K562 (cell line): Measurements from ENCODE around the gene ACADVL.

ENCODE experiments used
- ADNP ChIP-seq: fragments of 200-800 bp; sonication (Bioruptor generic); IDR thresholded peaks from 2 replicates; pipeline ENCODE4 v1.6.1; 2016; ENCODE audit warnings: missing genetic modification characterization, missing compliant biosample characterization
- FOS ChIP-seq: IDR thresholded peaks from 3 replicates; pipeline ENCODE4 v1.6.1; 2011; ENCODE audit not compliant: insufficient read length; ENCODE audit errors: extremely low read depth
- FOXM1 ChIP-seq, 2 experiments: fragments of 450-650 bp in 1 of 2; sonication (generic) in 1 of 2; formaldehyde crosslinking in 1 of 2; IDR thresholded peaks; 2 replicates each; pipeline versions ENCODE4 v1.6.1 to v1.9.0; 2017 to 2022; ENCODE audit warnings: low read depth in 2 of 2, mild to moderate bottlenecking in 2 of 2, missing genetic modification reagents in 1 of 2, moderate library complexity in 1 of 2
- FOXP1 ChIP-seq: sonication (generic); formaldehyde crosslinking; IDR thresholded peaks from 2 replicates; pipeline ENCODE4 v1.8.0; 2022; ENCODE audit warnings: mild to moderate bottlenecking, missing genetic modification reagents
- KDM1A ChIP-seq, 2 experiments: fragments of 450-650 bp; IDR thresholded peaks; 2 replicates each; pipeline ENCODE4 v1.6.1; 2016; ENCODE audit warnings: mild to moderate bottlenecking in 2 of 2
- MAFK ChIP-seq: IDR thresholded peaks from 2 replicates; pipeline ENCODE4 v1.6.1; 2011; ENCODE audit warnings: low read length, improper control_type of control experiment
- NFIC ChIP-seq: fragments of 450-650 bp; IDR thresholded peaks from 2 replicates; pipeline ENCODE4 v1.6.1; 2017; ENCODE audit warnings: mild to moderate bottlenecking, inconsistent platforms
- POLR2AphosphoS2 ChIP-seq: IDR thresholded peaks from 2 replicates; pipeline ENCODE4 v1.6.1; 2012; ENCODE audit warnings: low read length, improper control_type of control experiment
- RFX5 ChIP-seq: IDR thresholded peaks from 2 replicates; pipeline ENCODE4 v1.6.1; 2011; ENCODE audit warnings: low read depth, mild to moderate bottlenecking, improper control_type of control experiment, low read length
- SAFB ChIP-seq: fragments of 200-400 bp; formaldehyde crosslinking; IDR thresholded peaks from 2 replicates; pipeline ENCODE4 v1.6.1; 2017; ENCODE audit warnings: low read depth, low read length, borderline replicate concordance
- SMARCC2 ChIP-seq: fragments of 450-650 bp; IDR thresholded peaks from 2 replicates; pipeline ENCODE4 v1.6.1; 2017; ENCODE audit warnings: antibody characterized with exemption, moderate library complexity, mild to moderate bottlenecking, low read depth
- ZNF263 ChIP-seq: sonication (generic); formaldehyde crosslinking; IDR thresholded peaks from 2 replicates; pipeline ENCODE4 v1.8.0; 2022; ENCODE audit warnings: mild to moderate bottlenecking, missing genetic modification reagents, borderline replicate concordance
- ZNF644 ChIP-seq: fragments of 200-800 bp; sonication (Bioruptor generic); IDR thresholded peaks from 2 replicates; pipeline ENCODE4 v1.6.1; 2016; ENCODE audit warnings: low read depth, missing genetic modification characterization, missing compliant biosample characterization
- TF ChIP-seq, protein P1 (sequence below): IDR thresholded peaks from 2 replicates; pipeline ENCODE4 v1.6.1; 2014; ENCODE audit warnings: antibody characterized with exemption

- TF ChIP-seq KDM1A (IDR thresholded peaks at IDR 0.05) (no peak), NFIC (no peak), SMARCC2 (no peak), ZNF263 (CRISPR knock-in tag) (no peak), RFX5 (no peak), FOS (no peak), POLR2AphosphoS2 (no peak), FOXM1 (IDR thresholded peaks at IDR 0.05; ENCODE audit: low read depth) (no peak), FOXM1 (CRISPR knock-in tag; IDR thresholded peaks at IDR 0.05; ENCODE audit: low read depth) (no peak), ADNP (tag) (no peak), FOXP1 (no peak), ZNF644 (tag) (no peak), MAFK (no peak), SAFB (no peak)
- TF ChIP-seq, protein P1, sequence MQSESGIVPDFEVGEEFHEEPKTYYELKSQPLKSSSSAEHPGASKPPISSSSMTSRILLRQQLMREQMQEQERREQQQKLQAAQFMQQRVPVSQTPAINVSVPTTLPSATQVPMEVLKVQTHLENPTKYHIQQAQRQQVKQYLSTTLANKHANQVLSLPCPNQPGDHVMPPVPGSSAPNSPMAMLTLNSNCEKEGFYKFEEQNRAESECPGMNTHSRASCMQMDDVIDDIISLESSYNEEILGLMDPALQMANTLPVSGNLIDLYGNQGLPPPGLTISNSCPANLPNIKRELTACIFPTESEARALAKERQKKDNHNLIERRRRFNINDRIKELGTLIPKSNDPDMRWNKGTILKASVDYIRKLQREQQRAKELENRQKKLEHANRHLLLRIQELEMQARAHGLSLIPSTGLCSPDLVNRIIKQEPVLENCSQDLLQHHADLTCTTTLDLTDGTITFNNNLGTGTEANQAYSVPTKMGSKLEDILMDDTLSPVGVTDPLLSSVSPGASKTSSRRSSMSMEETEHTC: no peak
Measured at GRCh38 chr17:7216242-7217112, 3.3 kb upstream of the ACADVL start.
